AG04449 (cell line): ENCODE measurements around the gene MFAP2.

ENCODE experiments used
- CTCF ChIA-PET: fragments of 350-600 bp; formaldehyde crosslinking; extraction: SDS; loops from one replicate; lab custom pipeline; 2021; ENCODE audit warnings: antibody characterized with exemption; lab: Yijun Ruan, JAX
- POLR2A ChIA-PET: fragments of 400-600, 350-600 bp; formaldehyde crosslinking; extraction: SDS; loops from one replicate; lab custom pipeline; 2020; ENCODE audit warnings: antibody characterized with exemption, inconsistent platforms; lab: Yijun Ruan, JAX
- DNase-seq: peaks from one replicate; pipeline ENCODE4 v3.0.0-alpha.2; 2010; ENCODE audit warnings: low read depth, low spot score
- H3K4me3 ChIP-seq: 2 replicates; pipeline ENCODE4 v1.5.1; 2011; ENCODE audit warnings: low read depth, mild to moderate bottlenecking, control low read depth, low read length
- TF ChIP-seq, protein P1 (sequence below): IDR thresholded peaks from one replicate; pipeline ENCODE4 v1.5.1; 2011; ENCODE audit warnings: mild to moderate bottlenecking, moderate library complexity, low read length, control low read depth, inconsistent platforms; ENCODE audit not compliant: insufficient read depth; ENCODE audit errors: missing control alignments

MFAP2 gene

DNA sequence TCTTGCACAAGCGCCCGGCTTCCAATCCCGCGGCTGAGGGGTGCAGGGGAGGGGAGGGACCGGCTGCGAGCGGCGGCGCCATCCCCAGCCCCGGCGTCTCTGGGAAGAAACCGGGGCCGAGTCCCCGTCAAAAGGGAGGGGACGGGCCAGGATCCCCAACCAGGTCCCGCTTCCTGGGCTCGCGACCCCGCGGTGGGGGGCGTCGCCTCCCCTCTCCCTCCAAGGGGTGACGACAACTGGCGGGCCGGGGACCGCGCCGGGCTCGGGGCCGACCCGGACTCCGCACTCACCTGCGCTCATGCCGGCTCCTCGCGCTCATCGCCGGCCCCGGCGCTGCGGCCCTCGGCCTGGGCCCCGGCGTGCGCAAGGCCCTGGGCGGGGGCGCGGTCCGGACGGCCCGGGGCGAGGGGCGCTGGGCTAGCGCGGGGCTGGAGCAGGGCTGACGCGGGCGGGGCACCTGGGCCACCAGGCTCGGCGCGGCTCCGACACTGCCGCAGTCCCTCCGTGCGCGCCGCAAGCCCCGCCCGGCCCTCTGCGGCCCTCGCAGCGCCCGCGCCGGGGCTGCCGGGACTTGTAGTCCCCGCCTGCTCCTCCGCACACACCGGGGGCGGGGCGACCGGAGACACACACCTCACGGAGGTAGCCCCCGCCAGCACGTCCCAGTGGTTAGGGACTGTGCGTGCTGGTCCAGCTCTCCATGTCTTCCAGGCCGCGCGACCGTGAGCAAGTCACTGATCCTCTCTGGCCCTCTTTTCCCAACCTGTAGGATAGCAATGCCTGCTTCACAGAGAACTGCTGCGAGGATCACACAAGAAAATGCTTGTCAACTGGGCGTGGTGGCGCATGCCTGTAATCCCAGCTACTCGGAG is 31.3 kb upstream of the MFAP2 start, which contains the start of gene ATP13A2:
TSS of gene ATP13A2 (minus strand) at position 490 of the 869 bp plus-strand sequence. CDS start at position 300, 190 bp downstream.
- peak within 1 kb of the TSS; percentile 66 for H3K4me3 ChIP-seq
- TF ChIP-seq, protein P1, sequence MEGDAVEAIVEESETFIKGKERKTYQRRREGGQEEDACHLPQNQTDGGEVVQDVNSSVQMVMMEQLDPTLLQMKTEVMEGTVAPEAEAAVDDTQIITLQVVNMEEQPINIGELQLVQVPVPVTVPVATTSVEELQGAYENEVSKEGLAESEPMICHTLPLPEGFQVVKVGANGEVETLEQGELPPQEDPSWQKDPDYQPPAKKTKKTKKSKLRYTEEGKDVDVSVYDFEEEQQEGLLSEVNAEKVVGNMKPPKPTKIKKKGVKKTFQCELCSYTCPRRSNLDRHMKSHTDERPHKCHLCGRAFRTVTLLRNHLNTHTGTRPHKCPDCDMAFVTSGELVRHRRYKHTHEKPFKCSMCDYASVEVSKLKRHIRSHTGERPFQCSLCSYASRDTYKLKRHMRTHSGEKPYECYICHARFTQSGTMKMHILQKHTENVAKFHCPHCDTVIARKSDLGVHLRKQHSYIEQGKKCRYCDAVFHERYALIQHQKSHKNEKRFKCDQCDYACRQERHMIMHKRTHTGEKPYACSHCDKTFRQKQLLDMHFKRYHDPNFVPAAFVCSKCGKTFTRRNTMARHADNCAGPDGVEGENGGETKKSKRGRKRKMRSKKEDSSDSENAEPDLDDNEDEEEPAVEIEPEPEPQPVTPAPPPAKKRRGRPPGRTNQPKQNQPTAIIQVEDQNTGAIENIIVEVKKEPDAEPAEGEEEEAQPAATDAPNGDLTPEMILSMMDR = no peak
- ChIA-PET POLR2A (interaction anchor here (0.6 kb wide), 1 partner anchor 33 kb away, joined by 3 read pairs; no protein-coding TSS in a partner anchor), CTCF (interaction anchor here (2.4 kb wide), 1 partner anchor 60 kb away, joined by 9 read pairs; no protein-coding TSS in a partner anchor)
- no peak for DNase-seq

DNA sequence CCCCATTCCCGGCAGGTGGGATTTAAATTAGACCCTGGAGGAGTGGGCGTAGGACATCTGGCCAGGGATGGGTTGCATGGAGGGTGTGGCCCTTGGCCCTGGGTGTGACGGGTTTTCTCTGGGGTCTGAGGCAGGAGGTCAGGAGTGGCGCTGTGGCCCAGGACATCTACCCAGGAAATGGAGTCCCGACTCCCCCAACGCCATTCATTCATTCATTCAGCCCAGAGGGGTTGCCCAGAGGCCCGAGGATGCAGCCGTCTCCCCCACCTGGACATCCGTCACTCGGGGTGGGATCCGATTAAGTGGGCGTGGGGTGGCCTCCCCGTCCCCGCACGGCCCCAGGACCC is 30.6 kb upstream of the MFAP2 start:
- H3K4me3 ChIP-seq = peak overlapping the region; percentile 66
- POLR2A ChIA-PET = no interaction called here
- CTCF ChIA-PET = interaction anchor here (1.0 to 1.5 kb wide), 4 partner anchors 13 to 59 kb away, joined by 3 to 5 read pairs (median 4); no protein-coding TSS in a partner anchor
- TF ChIP-seq, protein P1 = no peak
- DNase-seq = no peak

DNA sequence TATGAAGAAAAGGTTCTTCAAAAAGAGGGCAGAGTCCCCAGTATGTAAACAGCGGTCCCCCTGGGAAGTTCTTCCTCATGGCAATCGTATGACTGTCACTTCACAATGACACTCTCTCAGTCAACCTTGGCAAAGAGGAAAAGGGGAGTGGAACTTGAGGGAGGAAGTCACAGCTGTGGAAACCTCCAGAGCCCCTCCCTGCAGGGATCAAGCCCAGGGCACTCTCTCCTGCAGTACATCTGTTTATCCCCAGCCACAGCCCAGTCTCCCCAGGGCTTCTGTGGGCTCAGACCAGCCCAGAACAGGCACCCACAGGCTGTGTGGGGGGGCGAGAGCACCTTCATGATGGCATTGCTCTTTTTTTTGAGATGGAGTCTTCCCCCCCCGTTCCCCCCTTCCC is 29.3 kb upstream of the MFAP2 start:
- TF ChIP-seq, protein P1 = no peak
- ChIA-PET CTCF (interaction anchor here (0.9 to 3.4 kb wide), 5 partner anchors 17 to 58 kb away, joined by 3 to 10 read pairs (median 3); no protein-coding TSS in a partner anchor), POLR2A (no interaction called here)
- no peak overlapping the region for H3K4me3 ChIP-seq
- DNase-seq = no peak

DNA sequence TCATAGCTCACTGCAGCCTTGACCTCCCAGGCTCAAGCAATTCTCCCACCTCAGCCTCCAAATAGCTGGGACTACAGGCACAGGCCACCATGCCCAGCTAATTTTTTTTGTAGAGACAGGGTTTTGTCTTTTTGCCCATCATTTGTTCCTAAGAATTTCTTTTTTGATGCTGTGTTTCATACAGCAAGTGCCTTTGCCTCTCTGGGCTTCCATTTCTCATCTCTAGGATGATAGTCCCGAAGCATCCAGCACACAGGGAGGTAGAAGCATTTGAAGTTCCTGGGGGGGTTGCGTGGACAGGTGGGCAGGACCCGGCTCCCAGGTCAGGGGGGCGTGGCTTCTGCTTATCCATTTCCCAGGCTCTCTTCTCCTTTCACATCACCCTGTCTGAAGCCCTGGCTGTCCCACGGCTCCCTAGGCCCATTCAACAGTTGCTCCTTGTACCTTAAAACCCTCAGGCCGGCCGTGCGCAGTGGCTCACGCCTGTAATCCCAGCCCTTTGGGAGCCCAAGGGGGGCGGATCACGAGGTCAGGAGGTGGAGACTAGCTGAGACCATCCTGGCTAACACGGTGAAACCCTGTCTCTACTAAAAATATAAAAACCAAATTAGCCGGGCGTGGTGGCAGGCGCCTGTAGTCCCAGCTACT is 27.9 kb upstream of the MFAP2 start:
- POLR2A ChIA-PET = no interaction called here
- H3K4me3 ChIP-seq = no peak overlapping the region
- TF ChIP-seq, protein P1 = no peak
- CTCF ChIA-PET = interaction anchor here (1.1 to 3.4 kb wide), 2 partner anchors 11 to 57 kb away, joined by 3 to 10 read pairs; no protein-coding TSS in a partner anchor
- no peak for DNase-seq

DNA sequence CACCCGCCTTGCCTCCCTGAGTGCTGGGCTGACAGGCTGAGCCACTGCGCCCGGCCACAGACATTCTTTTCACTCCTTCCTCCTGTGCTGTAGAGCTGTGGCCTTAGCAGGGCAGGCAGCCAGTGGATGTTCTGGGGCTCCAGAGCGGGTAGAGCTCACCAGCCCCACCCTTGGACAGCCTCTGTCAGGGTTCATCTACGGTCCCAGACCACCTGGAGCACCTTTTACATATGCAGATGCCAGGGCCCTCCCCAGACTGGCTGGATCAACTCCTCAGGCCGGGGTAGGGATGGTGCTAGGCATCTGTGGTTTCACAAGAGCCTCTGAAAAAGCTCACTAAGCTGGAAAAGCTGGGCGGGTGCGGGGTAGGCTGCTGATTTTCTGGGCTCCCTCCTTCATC is 26.7 kb upstream of the MFAP2 start:
- CTCF ChIA-PET = interaction anchor here (1.2 to 3.4 kb wide), 2 partner anchors 39 to 56 kb away, joined by 3 to 10 read pairs; no protein-coding TSS in a partner anchor

More for the DNA sequence above, 26.7 kb upstream of the MFAP2 start:
- POLR2A ChIA-PET = no interaction called here
- DNase-seq = no peak
- no peak overlapping the region for H3K4me3 ChIP-seq
- TF ChIP-seq, protein P1 = no peak
